Activated CD4-positive, CD25-positive, alpha-beta regulatory T cell treated with anti-CD3 and anti-CD28 coated beads, Interleukin-2, amount 50 U/mL, for 24 hours (primary cell): ENCODE results near the gene MTTP.

Experiments used
- ATAC-seq, 2 donors: fragments of 150-1000 bp; cut with Tn5 transposase; one replicate each; pipeline ENCODE4 v1.10.0; 2021; ENCODE audit warnings: mild to moderate bottlenecking in 1 of 2, moderate library complexity in 1 of 2

Gene MTTP

DNA sequence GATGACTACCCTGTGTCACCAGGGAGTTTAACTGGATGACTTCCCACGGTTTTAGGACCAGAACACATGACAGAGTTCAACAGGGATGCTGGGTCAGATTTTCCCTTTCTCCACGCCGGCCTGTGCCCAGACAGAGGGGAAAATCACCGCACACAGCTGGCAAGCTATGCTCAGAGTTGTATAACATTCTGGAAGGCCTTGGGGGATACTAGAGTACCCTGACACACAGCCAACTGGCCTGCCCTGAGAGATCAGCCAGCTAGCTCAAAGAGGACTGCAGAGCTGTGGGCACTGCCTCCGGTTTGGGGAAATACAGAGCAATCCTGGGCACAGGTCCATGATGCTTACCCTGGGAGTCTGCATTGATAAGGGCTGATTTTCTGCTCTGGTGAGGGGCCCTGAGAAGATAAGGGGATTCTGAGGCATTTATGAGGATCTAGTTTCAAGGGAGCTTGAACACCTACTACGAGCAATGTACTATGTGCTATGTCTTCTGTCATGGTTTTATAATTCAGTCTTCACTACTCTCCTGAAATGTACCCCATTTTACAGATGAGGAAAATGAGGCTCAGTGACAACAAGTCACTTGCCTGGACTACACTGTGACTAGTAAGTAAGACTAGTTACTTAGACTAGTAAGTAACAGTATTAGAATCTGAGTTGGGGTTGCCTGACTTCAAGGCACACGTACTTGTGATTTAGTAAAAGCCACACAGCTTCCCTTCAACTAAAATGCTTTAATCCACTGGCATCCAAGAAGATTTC lies 68.3 kb downstream of the MTTP start:
- no peak for ATAC-seq

DNA sequence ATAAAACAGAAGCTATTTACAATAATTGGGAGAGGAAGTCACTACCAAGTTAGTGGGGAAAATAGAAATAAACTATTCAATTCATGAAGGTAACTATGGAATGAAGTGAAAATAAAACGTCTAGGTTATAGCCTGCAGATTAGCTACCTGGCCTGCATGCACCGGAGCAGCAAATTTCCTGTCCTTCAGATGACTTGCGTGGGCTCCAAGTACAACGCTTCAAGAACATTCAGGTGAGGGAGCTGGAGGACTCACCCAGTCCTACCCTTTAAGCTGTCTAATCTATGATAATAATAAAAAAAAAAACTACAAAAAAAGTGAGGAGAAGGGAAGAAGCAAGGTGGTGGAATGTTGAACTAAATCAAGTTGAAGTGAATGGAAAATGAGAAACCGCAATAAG lies 69.8 kb downstream of the MTTP start:
- no peak for ATAC-seq

DNA sequence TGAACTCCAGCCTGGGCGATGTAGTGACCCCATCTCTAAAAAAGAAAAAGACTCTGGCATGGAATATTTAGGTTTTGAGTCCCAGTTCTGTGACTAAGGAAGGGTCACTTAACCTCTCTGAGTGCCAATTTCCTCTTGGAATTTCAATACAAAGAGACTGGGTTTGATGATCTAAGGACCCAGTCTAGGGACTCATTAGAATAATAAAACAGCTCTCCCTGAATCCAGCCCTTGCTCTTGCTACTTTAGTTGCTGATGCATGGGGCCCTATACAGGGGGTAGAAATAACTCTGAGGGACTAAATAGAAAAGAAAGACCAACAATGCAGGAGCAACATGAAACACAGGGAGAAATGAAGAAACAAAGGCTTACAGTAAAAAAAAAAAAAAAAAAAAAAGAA lies 70.4 kb downstream of the MTTP start:
- ATAC-seq: no peak

DNA sequence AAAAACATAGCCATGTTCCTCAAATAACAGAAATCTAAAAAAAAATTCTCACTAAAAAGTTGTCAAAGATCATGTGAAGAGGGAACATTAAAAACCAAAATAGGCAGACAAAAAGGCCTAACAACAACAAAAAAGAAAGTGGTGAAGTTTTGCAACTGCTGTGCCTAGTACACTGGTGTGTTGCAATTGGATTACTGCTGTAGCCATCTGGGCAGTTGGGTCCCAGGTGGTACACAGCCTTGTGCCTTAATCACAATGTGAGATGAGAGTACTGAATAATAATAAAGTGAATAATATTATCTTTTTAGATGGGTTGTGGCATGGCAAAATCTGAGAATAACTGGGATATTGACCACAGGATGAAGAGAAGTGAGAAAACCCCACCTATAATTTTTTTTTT lies 71.0 kb downstream of the MTTP start:
- no peak for ATAC-seq

DNA sequence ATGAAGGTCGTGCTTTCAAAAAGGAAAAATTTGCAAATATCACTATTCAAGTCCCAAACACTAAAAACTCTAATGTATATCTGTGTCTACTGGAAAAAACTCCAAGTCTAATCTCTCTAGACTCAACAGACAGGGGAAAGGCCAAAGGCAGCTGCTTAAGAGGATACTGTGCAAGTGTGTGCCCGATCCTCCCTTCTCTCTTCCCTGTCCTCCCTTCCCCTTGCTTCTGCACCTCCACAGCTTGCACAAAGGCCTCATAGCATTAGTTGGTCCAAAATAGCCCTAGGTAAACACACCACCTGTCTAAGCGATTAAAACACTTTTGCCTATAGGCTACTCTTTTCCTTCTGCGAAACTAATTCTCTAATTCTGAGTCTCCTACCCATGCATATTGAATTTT lies 72.4 kb downstream of the MTTP start:
- no peak for ATAC-seq

- no peak for ATAC-seq
Measured at GRCh38 chr4:99648321-99648720, 73.7 kb downstream of the MTTP start.

GRCh38 chr4:99649208-99649607 lies 74.6 kb downstream of the MTTP start:
- no peak for ATAC-seq

GRCh38 chr4:99649778-99650177 lies 75.2 kb downstream of the MTTP start:
- ATAC-seq: no peak

- no peak for ATAC-seq
Measured at GRCh38 chr4:99651016-99651769, 76.6 kb downstream of the MTTP start.

GRCh38 chr4:99651811-99652485 lies 77.3 kb downstream of the MTTP start:
- no peak for ATAC-seq

- ATAC-seq: no peak
Measured at GRCh38 chr4:99652596-99653436, 78.2 kb downstream of the MTTP start.

- ATAC-seq: no peak
Measured at GRCh38 chr4:99653916-99654315, 79.3 kb downstream of the MTTP start.

DNA sequence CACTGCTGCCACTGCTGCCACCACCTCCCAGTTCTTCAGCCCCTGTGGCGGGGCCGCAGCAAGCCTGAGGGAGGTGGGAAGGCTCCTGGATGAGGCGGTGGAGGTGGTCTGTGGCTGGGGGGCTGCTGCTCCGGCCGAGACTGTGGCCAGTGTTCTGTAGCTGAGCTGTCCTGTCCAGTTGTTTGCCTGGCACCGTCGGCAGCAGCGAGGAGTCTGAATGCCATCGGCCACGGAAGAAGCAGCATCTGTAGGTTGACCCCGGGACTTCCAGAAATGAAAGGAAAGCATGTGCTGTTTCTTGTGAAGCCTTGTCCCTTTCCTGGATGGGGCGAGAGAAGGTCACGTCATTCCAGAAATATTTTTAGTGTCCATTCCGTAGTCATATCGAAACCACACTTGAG lies 79.7 kb downstream of the MTTP start:
- ATAC-seq: no peak

- no peak for ATAC-seq
Measured at GRCh38 chr4:99655308-99656081, 80.9 kb downstream of the MTTP start.

DNA sequence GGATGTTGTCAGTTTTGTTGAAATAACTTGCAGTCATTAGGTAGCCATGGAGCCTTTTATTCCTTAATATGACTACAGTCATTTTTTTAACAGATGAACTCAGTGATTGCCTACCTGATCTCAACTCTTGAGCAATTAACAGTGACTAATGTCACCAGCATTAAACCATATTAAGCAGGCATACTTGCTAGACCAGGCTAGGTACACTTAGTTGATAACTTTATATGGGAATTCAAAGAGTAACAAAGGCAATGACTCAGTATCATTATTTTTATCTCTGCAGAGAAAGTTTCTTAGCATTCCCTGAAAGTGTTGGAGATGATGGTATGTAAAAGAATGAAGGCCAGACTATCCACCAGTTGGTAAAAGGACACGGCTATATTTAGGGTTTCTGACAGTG lies 83.2 kb downstream of the MTTP start, which contains the start of gene C4orf54:
C4orf54 (minus strand) TSS at position 31 of the 400 bp plus-strand sequence. CDS start 3,180 bp downstream, outside the sequence.
- no peak for ATAC-seq

DNA sequence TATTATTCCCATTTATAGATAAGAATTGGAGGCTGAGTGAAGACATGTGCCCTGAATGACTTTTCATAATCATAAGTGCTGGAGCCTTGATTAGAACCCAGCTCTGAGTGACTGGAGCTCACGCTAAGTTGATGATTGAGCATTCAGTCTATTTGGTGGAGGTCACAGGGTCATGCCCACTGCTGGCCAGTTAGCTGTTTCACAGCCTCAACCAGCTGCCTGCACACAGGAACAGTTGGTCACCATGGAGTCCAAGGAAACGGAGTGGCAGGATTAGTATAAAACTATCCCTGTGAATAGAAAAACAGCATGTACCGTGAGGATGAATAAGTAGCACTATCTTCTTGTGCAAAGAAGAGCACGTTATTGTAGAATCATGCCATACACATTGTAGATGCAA lies 84.0 kb downstream of the MTTP start:
- no peak for ATAC-seq

DNA sequence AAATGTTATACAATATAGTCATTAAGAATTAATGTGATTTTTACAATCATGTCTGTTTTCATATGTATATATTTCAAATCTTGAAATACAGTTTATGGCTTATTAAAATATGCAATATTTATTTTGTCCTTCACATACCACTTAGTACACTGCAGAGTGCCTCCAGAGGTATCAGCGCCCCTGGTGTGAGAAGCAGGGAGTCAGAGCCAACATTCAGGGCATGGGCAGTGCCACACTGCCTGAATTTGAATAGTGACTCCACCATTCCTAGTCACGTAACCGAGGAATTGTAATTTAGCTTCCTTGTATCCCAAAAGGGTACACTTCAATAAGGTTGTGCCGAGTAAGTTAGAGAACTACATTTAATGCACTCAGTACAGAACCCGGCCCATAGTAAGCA lies 87.3 kb downstream of the MTTP start:
- ATAC-seq: no peak

DNA sequence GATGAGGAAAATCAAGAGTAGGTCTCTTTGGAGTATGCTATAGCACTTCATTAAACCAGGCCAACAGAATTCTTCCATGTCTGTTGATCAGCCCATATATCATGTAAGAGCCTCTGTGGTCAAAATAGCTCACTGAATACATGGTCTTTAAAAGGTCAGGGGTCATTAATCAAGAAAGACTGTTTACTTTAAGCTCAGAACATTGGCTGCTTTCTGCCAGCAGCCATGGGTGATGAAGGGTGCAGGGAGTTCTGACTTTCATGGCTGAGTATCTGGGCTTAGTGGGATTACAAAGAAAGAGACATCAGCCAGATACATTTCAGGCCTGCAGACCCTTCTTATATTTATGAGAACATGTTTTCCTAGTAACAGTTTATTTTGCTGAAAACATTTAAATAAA lies 90.1 kb downstream of the MTTP start:
- no peak for ATAC-seq

- no peak for ATAC-seq
Measured at GRCh38 chr4:99665983-99666382, 91.4 kb downstream of the MTTP start.

GRCh38 chr4:99668472-99668871 lies 93.8 kb downstream of the MTTP start:
- no peak for ATAC-seq

- ATAC-seq: no peak
Measured at GRCh38 chr4:99669084-99669483, 94.5 kb downstream of the MTTP start.
